ENCODE results near the gene HSPB1.

DNA sequence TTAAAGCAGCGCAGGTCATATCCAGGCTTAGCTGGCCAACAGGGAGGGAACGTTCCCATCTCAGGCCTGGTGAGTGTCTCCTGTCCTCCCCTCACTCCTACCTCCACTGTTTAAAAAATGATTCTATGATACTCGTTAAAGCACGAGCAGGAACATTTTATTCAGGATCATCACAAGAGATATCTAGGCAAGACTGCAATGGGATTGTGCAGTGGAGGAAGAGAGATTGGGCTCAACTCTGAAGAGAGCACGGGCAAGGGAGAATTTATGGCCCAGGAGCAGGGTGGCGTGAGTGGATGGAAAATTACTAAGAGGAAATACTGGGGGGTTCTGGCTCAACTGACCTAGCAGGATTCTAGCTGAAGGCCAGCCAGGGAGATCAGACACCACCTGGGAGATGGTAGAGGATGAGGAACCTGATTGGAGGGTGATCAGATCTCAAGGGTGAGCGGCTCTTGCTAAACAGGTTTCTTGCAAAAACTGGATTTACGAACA, 9.0 kb upstream of the HSPB1 start:
- TF ChIP-seq, protein P1, sequence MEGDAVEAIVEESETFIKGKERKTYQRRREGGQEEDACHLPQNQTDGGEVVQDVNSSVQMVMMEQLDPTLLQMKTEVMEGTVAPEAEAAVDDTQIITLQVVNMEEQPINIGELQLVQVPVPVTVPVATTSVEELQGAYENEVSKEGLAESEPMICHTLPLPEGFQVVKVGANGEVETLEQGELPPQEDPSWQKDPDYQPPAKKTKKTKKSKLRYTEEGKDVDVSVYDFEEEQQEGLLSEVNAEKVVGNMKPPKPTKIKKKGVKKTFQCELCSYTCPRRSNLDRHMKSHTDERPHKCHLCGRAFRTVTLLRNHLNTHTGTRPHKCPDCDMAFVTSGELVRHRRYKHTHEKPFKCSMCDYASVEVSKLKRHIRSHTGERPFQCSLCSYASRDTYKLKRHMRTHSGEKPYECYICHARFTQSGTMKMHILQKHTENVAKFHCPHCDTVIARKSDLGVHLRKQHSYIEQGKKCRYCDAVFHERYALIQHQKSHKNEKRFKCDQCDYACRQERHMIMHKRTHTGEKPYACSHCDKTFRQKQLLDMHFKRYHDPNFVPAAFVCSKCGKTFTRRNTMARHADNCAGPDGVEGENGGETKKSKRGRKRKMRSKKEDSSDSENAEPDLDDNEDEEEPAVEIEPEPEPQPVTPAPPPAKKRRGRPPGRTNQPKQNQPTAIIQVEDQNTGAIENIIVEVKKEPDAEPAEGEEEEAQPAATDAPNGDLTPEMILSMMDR (conservative IDR thresholded peaks at IDR 0.05; ENCODE audit: low read depth in 2 of 2): no peak
- TF ChIP-seq POLR2AphosphoS5 (IDR thresholded peaks at IDR 0.05; ENCODE audit: low read depth): no peak
- no peak for TF ChIP-seq EZH2 (IDR thresholded peaks at IDR 0.05; ENCODE audit: low read depth, unreplicated experiment)
- no peak for TF ChIP-seq NANOG (IDR thresholded peaks at IDR 0.05; ENCODE audit: borderline replicate concordance)
- TF ChIP-seq JUNB (IDR thresholded peaks at IDR 0.05; ENCODE audit: unreplicated experiment): no peak
- TF ChIP-seq, protein P2, sequence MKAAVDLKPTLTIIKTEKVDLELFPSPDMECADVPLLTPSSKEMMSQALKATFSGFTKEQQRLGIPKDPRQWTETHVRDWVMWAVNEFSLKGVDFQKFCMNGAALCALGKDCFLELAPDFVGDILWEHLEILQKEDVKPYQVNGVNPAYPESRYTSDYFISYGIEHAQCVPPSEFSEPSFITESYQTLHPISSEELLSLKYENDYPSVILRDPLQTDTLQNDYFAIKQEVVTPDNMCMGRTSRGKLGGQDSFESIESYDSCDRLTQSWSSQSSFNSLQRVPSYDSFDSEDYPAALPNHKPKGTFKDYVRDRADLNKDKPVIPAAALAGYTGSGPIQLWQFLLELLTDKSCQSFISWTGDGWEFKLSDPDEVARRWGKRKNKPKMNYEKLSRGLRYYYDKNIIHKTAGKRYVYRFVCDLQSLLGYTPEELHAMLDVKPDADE (IDR thresholded peaks at IDR 0.05): no peak
- no peak for TF ChIP-seq EZH2phosphoT487 (IDR thresholded peaks at IDR 0.05; ENCODE audit: unreplicated experiment)
- no peak for TF ChIP-seq CREB1 (CRISPR knock-in tag; IDR thresholded peaks at IDR 0.05; ENCODE audit: low read depth)
